Measurements from ENCODE around the gene SPATA1. TPM values are rescaled to one million over a fixed set of nuclear protein-coding genes. Genes with fewer than 3 reads are reported as not detected.

The SPATA1 gene
- total and polyA plus RNA-seq, 2 of the 13 experiments (the other 11 are each of a cell fraction or from before 2014, with no cell fraction given): 0.70 to 1.4 TPM

DNA sequence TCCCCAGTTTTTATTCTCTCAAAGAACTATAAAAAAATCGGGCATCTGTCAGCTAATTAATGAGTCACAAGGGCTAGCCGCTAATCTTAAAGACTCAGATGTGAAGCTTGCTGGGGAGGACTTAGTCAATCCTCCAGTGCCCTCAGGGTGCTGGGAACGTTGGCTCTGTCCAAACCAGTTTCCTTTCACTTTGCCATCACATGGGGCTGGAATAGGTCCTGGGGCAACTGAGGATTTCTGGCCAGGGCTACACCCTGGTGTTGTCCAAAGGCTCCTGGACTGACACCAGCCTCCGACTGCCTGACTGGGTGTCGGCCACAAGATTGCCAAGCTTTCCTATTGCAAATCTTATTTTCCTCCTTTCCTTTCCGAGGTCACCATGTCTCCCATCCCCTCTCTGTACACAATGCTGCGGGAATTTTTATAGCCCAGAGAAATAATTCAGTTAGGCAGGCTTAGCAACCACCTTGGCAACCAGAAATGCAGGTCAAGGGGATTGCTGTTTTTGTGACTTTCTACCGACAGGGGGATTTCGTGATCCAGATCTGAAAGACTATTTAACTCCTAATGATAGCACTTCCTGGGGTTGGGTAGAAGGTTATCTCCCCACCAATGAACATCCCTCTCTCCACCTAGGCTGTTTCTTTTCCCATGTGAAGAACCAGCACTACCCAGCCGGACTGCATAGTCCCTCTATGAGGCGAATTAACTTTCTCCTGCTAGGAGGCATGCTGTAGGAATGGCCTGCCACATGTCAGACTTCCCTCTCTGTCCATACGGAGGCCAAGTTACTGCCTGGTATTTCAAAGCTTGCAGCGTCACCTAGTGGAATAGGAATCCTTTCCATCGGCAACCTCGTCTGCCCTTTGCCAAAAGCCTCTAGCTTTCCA is 98.0 kb downstream of the SPATA1 start (continued):
- TF ChIP-seq, protein P1, sequence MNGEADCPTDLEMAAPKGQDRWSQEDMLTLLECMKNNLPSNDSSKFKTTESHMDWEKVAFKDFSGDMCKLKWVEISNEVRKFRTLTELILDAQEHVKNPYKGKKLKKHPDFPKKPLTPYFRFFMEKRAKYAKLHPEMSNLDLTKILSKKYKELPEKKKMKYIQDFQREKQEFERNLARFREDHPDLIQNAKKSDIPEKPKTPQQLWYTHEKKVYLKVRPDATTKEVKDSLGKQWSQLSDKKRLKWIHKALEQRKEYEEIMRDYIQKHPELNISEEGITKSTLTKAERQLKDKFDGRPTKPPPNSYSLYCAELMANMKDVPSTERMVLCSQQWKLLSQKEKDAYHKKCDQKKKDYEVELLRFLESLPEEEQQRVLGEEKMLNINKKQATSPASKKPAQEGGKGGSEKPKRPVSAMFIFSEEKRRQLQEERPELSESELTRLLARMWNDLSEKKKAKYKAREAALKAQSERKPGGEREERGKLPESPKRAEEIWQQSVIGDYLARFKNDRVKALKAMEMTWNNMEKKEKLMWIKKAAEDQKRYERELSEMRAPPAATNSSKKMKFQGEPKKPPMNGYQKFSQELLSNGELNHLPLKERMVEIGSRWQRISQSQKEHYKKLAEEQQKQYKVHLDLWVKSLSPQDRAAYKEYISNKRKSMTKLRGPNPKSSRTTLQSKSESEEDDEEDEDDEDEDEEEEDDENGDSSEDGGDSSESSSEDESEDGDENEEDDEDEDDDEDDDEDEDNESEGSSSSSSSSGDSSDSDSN (CRISPR knock-in tag; IDR thresholded peaks at IDR 0.05): no peak
- TF ChIP-seq, protein P2, sequence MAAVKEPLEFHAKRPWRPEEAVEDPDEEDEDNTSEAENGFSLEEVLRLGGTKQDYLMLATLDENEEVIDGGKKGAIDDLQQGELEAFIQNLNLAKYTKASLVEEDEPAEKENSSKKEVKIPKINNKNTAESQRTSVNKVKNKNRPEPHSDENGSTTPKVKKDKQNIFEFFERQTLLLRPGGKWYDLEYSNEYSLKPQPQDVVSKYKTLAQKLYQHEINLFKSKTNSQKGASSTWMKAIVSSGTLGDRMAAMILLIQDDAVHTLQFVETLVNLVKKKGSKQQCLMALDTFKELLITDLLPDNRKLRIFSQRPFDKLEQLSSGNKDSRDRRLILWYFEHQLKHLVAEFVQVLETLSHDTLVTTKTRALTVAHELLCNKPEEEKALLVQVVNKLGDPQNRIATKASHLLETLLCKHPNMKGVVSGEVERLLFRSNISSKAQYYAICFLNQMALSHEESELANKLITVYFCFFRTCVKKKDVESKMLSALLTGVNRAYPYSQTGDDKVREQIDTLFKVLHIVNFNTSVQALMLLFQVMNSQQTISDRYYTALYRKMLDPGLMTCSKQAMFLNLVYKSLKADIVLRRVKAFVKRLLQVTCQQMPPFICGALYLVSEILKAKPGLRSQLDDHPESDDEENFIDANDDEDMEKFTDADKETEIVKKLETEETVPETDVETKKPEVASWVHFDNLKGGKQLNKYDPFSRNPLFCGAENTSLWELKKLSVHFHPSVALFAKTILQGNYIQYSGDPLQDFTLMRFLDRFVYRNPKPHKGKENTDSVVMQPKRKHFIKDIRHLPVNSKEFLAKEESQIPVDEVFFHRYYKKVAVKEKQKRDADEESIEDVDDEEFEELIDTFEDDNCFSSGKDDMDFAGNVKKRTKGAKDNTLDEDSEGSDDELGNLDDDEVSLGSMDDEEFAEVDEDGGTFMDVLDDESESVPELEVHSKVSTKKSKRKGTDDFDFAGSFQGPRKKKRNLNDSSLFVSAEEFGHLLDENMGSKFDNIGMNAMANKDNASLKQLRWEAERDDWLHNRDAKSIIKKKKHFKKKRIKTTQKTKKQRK (IDR thresholded peaks at IDR 0.05; ENCODE audit: low read length): no peak
- no peak for TF ChIP-seq ZFP41 (CRISPR knock-in tag; IDR thresholded peaks at IDR 0.05; ENCODE audit: borderline replicate concordance)
- TF ChIP-seq ARNT (IDR thresholded peaks at IDR 0.05): no peak
- no peak for TF ChIP-seq ZEB1 (IDR thresholded peaks at IDR 0.05; ENCODE audit: insufficient replicate concordance, low read depth)
- peak; percentile 68; the same call in 1 of the 2 replicates for TF ChIP-seq SMAD3 (CRISPR knock-in tag; IDR thresholded peaks at IDR 0.05)
- no peak for TF ChIP-seq MZF1 (CRISPR knock-in tag; IDR thresholded peaks at IDR 0.05; ENCODE audit: borderline replicate concordance)
- TF ChIP-seq ZNF101 (CRISPR knock-in tag; IDR thresholded peaks at IDR 0.05; ENCODE audit: borderline replicate concordance, low read depth): no peak
- TF ChIP-seq ZNF451 (CRISPR knock-in tag; IDR thresholded peaks at IDR 0.05): no peak
- TF ChIP-seq HMGXB4 (CRISPR knock-in tag; IDR thresholded peaks at IDR 0.05; ENCODE audit: borderline replicate concordance in 1 of 2, low read depth in 1 of 2): peak; percentile 44 to 86; a peak in 1 of 4 replicates
- TF ChIP-seq NR0B2 (CRISPR knock-in tag; IDR thresholded peaks at IDR 0.05): no peak
- no peak for TF ChIP-seq KAT7 (CRISPR knock-in tag; IDR thresholded peaks at IDR 0.05; ENCODE audit: borderline replicate concordance)
- no peak for TF ChIP-seq ZNF878 (CRISPR knock-in tag; IDR thresholded peaks at IDR 0.05)
- no peak for TF ChIP-seq PAX8 (CRISPR knock-in tag; IDR thresholded peaks at IDR 0.05; ENCODE audit: borderline replicate concordance)
- no peak for TF ChIP-seq ZBTB20 (CRISPR knock-in tag; IDR thresholded peaks at IDR 0.05; ENCODE audit: borderline replicate concordance, low read depth)
- TF ChIP-seq IRX3 (CRISPR knock-in tag; IDR thresholded peaks at IDR 0.05; ENCODE audit: borderline replicate concordance, low read depth): no peak
- no peak for TF ChIP-seq TCF12 (IDR thresholded peaks at IDR 0.05)
- TF ChIP-seq TCF12 (CRISPR knock-in tag; IDR thresholded peaks at IDR 0.05): no peak
- no peak for TF ChIP-seq TCF7L2 (IDR thresholded peaks at IDR 0.05; ENCODE audit: low read depth, low read length)
- TF ChIP-seq PAF1 (CRISPR knock-in tag; IDR thresholded peaks at IDR 0.05): no peak
- no peak for TF ChIP-seq ZNF501 (CRISPR knock-in tag; IDR thresholded peaks at IDR 0.05)
- 0 out of 2 replicates have a peak, but pooled peaks have one; percentile 24 for TF ChIP-seq MIER3 (CRISPR knock-in tag; IDR thresholded peaks at IDR 0.05; ENCODE audit: borderline replicate concordance)
